Epidermal melanocyte (primary cell): ENCODE data around the gene AGO3.
"Not testable (repeated sequence)": the region's sequence is repeated elsewhere in the genome, so short reads cannot be mapped to it uniquely, and the experiment has no call there.

Source experiments
- DNase-seq: peaks from one replicate; pipeline ENCODE4 v3.0.0; 2011; ENCODE audit warnings: low spot score; ENCODE audit not compliant: insufficient read length

AGO3 gene

GRCh38 chr1:35924838-35925237 lies 6.1 kb upstream of the AGO3 start:
- no peak for DNase-seq

GRCh38 chr1:35925741-35926140 lies 5.2 kb upstream of the AGO3 start:
- DNase-seq: no peak

- DNase-seq: no peak
These were observed 3.4 kb upstream of the AGO3 start for GRCh38 chr1:35927472-35927871.

- no peak for DNase-seq
These were observed 944 bp upstream of the AGO3 start for GRCh38 chr1:35929730-35930592.

GRCh38 chr1:35931446-35932157 lies 697 bp downstream of the AGO3 start:
- DNase-seq: no peak

GRCh38 chr1:35932158-35932636 lies 1.3 kb downstream of the AGO3 start:
- DNase-seq: no peak

GRCh38 chr1:35932941-35933340 lies 2.0 kb downstream of the AGO3 start:
- DNase-seq: no peak

GRCh38 chr1:35935442-35936388 lies 4.8 kb downstream of the AGO3 start:
- peak; percentile 54 for DNase-seq

GRCh38 chr1:35936838-35937237 lies 5.9 kb downstream of the AGO3 start:
- DNase-seq: no peak

- DNase-seq: no peak
These were observed 8.6 kb downstream of the AGO3 start for GRCh38 chr1:35939484-35939883.

GRCh38 chr1:35945327-35945726 lies 14.4 kb downstream of the AGO3 start:
- DNase-seq: no peak

- no peak for DNase-seq
These were observed 16.6 kb downstream of the AGO3 start for GRCh38 chr1:35947547-35947946.

GRCh38 chr1:35958558-35958957 lies 27.7 kb downstream of the AGO3 start:
- DNase-seq: no peak

GRCh38 chr1:35959304-35959703 lies 28.4 kb downstream of the AGO3 start:
- no peak for DNase-seq

GRCh38 chr1:35962952-35963351 lies 32.0 kb downstream of the AGO3 start:
- DNase-seq: no peak

GRCh38 chr1:35964277-35964676 lies 33.4 kb downstream of the AGO3 start:
- DNase-seq: not testable (repeated sequence)

- DNase-seq: no peak
These were observed 37.5 kb downstream of the AGO3 start for GRCh38 chr1:35968396-35968795.

- DNase-seq: no peak
These were observed 40.7 kb downstream of the AGO3 start for GRCh38 chr1:35971601-35972000.

GRCh38 chr1:35972631-35973030 lies 41.7 kb downstream of the AGO3 start:
- not testable (repeated sequence) for DNase-seq

GRCh38 chr1:35980090-35980489 lies 49.2 kb downstream of the AGO3 start:
- DNase-seq: no peak

- DNase-seq: no peak
These were observed 57.3 kb downstream of the AGO3 start for GRCh38 chr1:35988237-35988636.
